GM10266 (cell line): Measurements from ENCODE around the gene KIF6.

Experiments used
- DNase-seq: peaks from one replicate; pipeline ENCODE4 v3.0.0; 2012; ENCODE audit errors: extremely low spot score
- CTCF ChIP-seq: IDR thresholded peaks from 2 replicates; pipeline ENCODE4 v1.5.1; 2012; ENCODE audit warnings: mild to moderate bottlenecking, low read depth; ENCODE audit not compliant: control insufficient read depth, insufficient read depth; ENCODE audit errors: missing control alignments

KIF6 gene

GRCh38 chr6:39574991-39575390 is 150.2 kb downstream of the KIF6 start:
- DNase-seq, result no peak
- TF ChIP-seq CTCF, result no peak

- no peak for TF ChIP-seq CTCF
Observed at GRCh38 chr6:39573541-39573940, 151.7 kb downstream of the KIF6 start.

GRCh38 chr6:39572661-39573340 is 152.4 kb downstream of the KIF6 start:
- DNase-seq, result no peak
- TF ChIP-seq CTCF, result no peak

More at GRCh38 chr6:39573541-39573940, 151.7 kb downstream of the KIF6 start:
- DNase-seq, result no peak

- DNase-seq, result no peak
Observed at GRCh38 chr6:39568896-39569295, 156.3 kb downstream of the KIF6 start.

GRCh38 chr6:39567091-39567490 is 158.1 kb downstream of the KIF6 start:
- TF ChIP-seq CTCF, result no peak
- no peak for DNase-seq

More at GRCh38 chr6:39568896-39569295, 156.3 kb downstream of the KIF6 start:
- no peak for TF ChIP-seq CTCF

GRCh38 chr6:39566456-39566855 is 158.8 kb downstream of the KIF6 start:
- no peak for TF ChIP-seq CTCF
- DNase-seq, result no peak

GRCh38 chr6:39565956-39566355 is 159.3 kb downstream of the KIF6 start:
- no peak for DNase-seq
- TF ChIP-seq CTCF, result no peak
